Brain microvascular endothelial cell (primary cell): Measurements from ENCODE around the gene MLPH.

Source experiments
- DNase-seq: peaks from one replicate; pipeline ENCODE4 v3.0.0-alpha.2; 2020
- H3K27ac ChIP-seq: fragments of 250-450 bp; sonication (Bioruptor Pico); 2 replicates; pipeline ENCODE4 v1.5.1; 2020; ENCODE audit warnings: mild to moderate bottlenecking, moderate library complexity
- H3K27me3 ChIP-seq: fragments of 250-450 bp; sonication (Bioruptor Pico); replicated peaks from 2 replicates; pipeline ENCODE4 v1.5.1; 2020; ENCODE audit warnings: mild to moderate bottlenecking
- H3K36me3 ChIP-seq: fragments of 250-450 bp; sonication (Bioruptor Pico); replicated peaks from 2 replicates; pipeline ENCODE4 v1.5.1; 2020; ENCODE audit warnings: mild to moderate bottlenecking
- H3K4me3 ChIP-seq: 2 replicates; pipeline ENCODE4 v1.5.1; 2011; ENCODE audit warnings: low read depth, mild to moderate bottlenecking, control low read depth, low read length, moderate library complexity
- CTCF ChIP-seq: IDR thresholded peaks from 2 replicates; pipeline ENCODE4 v1.5.1; 2011; ENCODE audit warnings: low read depth, mild to moderate bottlenecking, moderate library complexity, low read length, control low read depth, inconsistent platforms; ENCODE audit errors: missing control alignments
- in situ Hi-C: cut with HindIII; loops from 2 replicates; pipeline ENCODE4 v1.10.0; 2017; ENCODE audit warnings: low sequenced_read_pairs, low pct_ligation_motif_present

MLPH gene

GRCh38 chr2:237577458-237577857 is 90.4 kb downstream of the MLPH start:
- in situ Hi-C loops = no loop called here
- DNase-seq = no peak
- no peak for TF ChIP-seq CTCF
- H3K36me3 ChIP-seq = no peaks in the 10 kb centered on the region
- no peak overlapping the region for H3K27ac ChIP-seq
- H3K27me3 ChIP-seq = no peaks in the 10 kb centered on the region
- H3K4me3 ChIP-seq = no peak overlapping the region

- no peak overlapping the region for H3K4me3 ChIP-seq
- no peaks in the 10 kb centered on the region for H3K27me3 ChIP-seq
- H3K36me3 ChIP-seq = no peaks in the 10 kb centered on the region
- H3K27ac ChIP-seq = no peak overlapping the region
- no peak for TF ChIP-seq CTCF
- no peak for DNase-seq
- in situ Hi-C loops = no loop called here
Observed at GRCh38 chr2:237577956-237578870, 91.2 kb downstream of the MLPH start.

DNA sequence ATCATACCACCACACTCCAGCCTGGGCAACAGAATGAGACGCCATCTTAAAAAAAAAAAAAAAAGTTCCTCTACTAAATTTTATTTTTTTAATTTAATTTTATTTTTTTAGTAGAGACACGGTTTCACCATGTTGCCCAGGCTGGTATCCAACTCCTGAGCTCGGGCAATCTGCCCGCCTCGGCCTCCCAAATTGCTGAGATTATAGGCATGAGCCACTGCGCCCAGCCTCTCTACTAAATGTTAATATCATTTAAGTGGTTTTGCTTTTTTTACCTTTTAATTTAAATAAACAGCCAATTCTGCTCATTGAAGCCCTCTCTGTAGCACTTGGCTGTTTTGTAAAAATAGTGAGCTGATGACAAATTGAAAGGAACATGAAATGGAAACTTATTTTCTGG is 94.3 kb downstream of the MLPH start:
- Histone ChIP-seq H3K36me3 (no peaks in the 10 kb centered on the region), H3K27ac (no peak overlapping the region), H3K27me3 (no peaks in the 10 kb centered on the region), H3K4me3 (no peak overlapping the region)
- in situ Hi-C loops = no loop called here
- TF ChIP-seq CTCF = no peak
- DNase-seq = no peak

- in situ Hi-C loops = no loop called here
Observed at GRCh38 chr2:237581751-237582746, 95.0 kb downstream of the MLPH start.

More at GRCh38 chr2:237581751-237582746, 95.0 kb downstream of the MLPH start:
- H3K36me3 ChIP-seq = no peaks in the 10 kb centered on the region
- H3K4me3 ChIP-seq = peak overlapping the region; percentile 15
- peak; percentile 75 for TF ChIP-seq CTCF
- no peaks in the 10 kb centered on the region for H3K27me3 ChIP-seq
- H3K27ac ChIP-seq = no peak overlapping the region
- DNase-seq = peak; percentile 65
